Forelimb muscle (tissue), 1 donor: ENCODE results near the gene DENND2A. TPM values are rescaled to one million over a fixed set of nuclear protein-coding genes. Genes with fewer than 3 reads are reported as not detected.
"Not testable (repeated sequence)": the region's sequence is repeated elsewhere in the genome, so short reads cannot be mapped to it uniquely, and the experiment has no call there.

Source experiments
- DNase-seq: peaks from one replicate; pipeline ENCODE4 v3.0.0-alpha.2; 2013; ENCODE audit warnings: low read depth
- polyA plus RNA-seq: library from polyadenylated mRNA; unstranded; fragments of 120-200 nt; gene quantifications from one replicate; pipeline ENCODE4 v1.2.1, GENCODE V29; 2013; ENCODE audit not compliant: insufficient read length

Gene DENND2A
- polyA plus RNA-seq, 1 donor = 41.9 TPM

GRCh38 chr7:140673774-140674155 is 33.2 kb upstream of the DENND2A start:
- DNase-seq = no peak

- no peak for DNase-seq
These were observed 32.6 kb upstream of the DENND2A start for GRCh38 chr7:140673063-140673773.

GRCh38 chr7:140672382-140673062 is 31.9 kb upstream of the DENND2A start, which contains the start of gene ADCK2:
Gene ADCK2, plus strand, starts transcription at chr7:140672945. Its CDS starts 386 bp downstream, at chr7:140673331.
- no peak for DNase-seq

GRCh38 chr7:140671966-140672365 is 31.4 kb upstream of the DENND2A start:
- no peak for DNase-seq

GRCh38 chr7:140670343-140670935 is 29.8 kb upstream of the DENND2A start:
- DNase-seq = no peak

GRCh38 chr7:140669862-140670261 is 29.2 kb upstream of the DENND2A start:
- not testable (repeated sequence) for DNase-seq

- DNase-seq = no peak
These were observed 28.7 kb upstream of the DENND2A start for GRCh38 chr7:140669352-140669751.

GRCh38 chr7:140668641-140669040 is 28.0 kb upstream of the DENND2A start:
- DNase-seq = no peak

- DNase-seq = no peak
These were observed 26.9 kb upstream of the DENND2A start for GRCh38 chr7:140667476-140667875.

GRCh38 chr7:140662938-140663337 is 22.3 kb upstream of the DENND2A start:
- DNase-seq = not testable (repeated sequence)

- no peak for DNase-seq
These were observed 20.5 kb upstream of the DENND2A start for GRCh38 chr7:140661124-140661523.

GRCh38 chr7:140659856-140660255 is 19.2 kb upstream of the DENND2A start:
- no peak for DNase-seq

GRCh38 chr7:140657891-140658290 is 17.3 kb upstream of the DENND2A start:
- no peak for DNase-seq

- DNase-seq = no peak
These were observed 16.2 kb upstream of the DENND2A start for GRCh38 chr7:140656548-140657515.

- no peak for DNase-seq
These were observed 15.1 kb upstream of the DENND2A start for GRCh38 chr7:140655511-140656408.

GRCh38 chr7:140654661-140655060 is 14.0 kb upstream of the DENND2A start:
- no peak for DNase-seq

GRCh38 chr7:140654109-140654387 is 13.4 kb upstream of the DENND2A start:
- DNase-seq = no peak

GRCh38 chr7:140653319-140654108 is 12.9 kb upstream of the DENND2A start:
- DNase-seq = no peak

- no peak for DNase-seq
These were observed 9.8 kb upstream of the DENND2A start for GRCh38 chr7:140650367-140650766.
